CD14-positive monocyte (primary cell): ENCODE measurements around the gene OPN1SW. TPM values are rescaled to one million over a fixed set of nuclear protein-coding genes. Genes with fewer than 3 reads are reported as not detected.

Source experiments
- DNase-seq, 3 donors: peaks; one replicate each; pipeline ENCODE4 v3.0.0-alpha.2; 2011 to 2022
- H2AFZ ChIP-seq: 2 replicates; pipeline ENCODE4 v1.6.0; 2012; ENCODE audit warnings: mild to moderate bottlenecking, low read depth, low read length, inconsistent platforms; ENCODE audit not compliant: insufficient read depth, poor library complexity, severe bottlenecking
- H3K27ac ChIP-seq, 2 donors: 1 replicate in 1 of 2; 2 replicates in 1 of 2; pipeline ENCODE4 v1.5.1; 2012 to 2013; ENCODE audit warnings: low read length in 2 of 2, control low read depth in 1 of 2, inconsistent platforms in 1 of 2, low read depth in 1 of 2, mild to moderate bottlenecking in 1 of 2
- H3K27me3 ChIP-seq, 2 donors: one replicate each; pipeline versions ENCODE4 v1.6.0 to v1.6.1; 2011 to 2013; ENCODE audit warnings: low read length in 2 of 2; ENCODE audit not compliant: control insufficient read depth in 2 of 2, insufficient read depth in 2 of 2
- H3K36me3 ChIP-seq, 2 donors: replicated peaks in 1 of 2; 1 replicate in 1 of 2; 2 replicates in 1 of 2; pipeline versions ENCODE4 v1.5.1 to v1.6.1; 2012 to 2013; ENCODE audit warnings: low read length in 2 of 2, control low read depth in 1 of 2, inconsistent platforms in 1 of 2, mild to moderate bottlenecking in 1 of 2; ENCODE audit not compliant: insufficient read depth in 2 of 2, control insufficient read depth in 1 of 2
- H3K4me1 ChIP-seq, 2 donors: 1 replicate in 1 of 2; 2 replicates in 1 of 2; pipeline versions ENCODE4 v1.5.1 to v1.6.1; 2012 to 2013; ENCODE audit warnings: low read length in 2 of 2, control low read depth in 1 of 2, inconsistent platforms in 1 of 2, mild to moderate bottlenecking in 1 of 2, moderate library complexity in 1 of 2; ENCODE audit not compliant: insufficient read depth in 2 of 2, control insufficient read depth in 1 of 2
- H3K4me2 ChIP-seq: replicated peaks from 2 replicates; pipeline ENCODE3; 2012; ENCODE audit warnings: low read length, moderate library complexity, mild to moderate bottlenecking; ENCODE audit not compliant: poor library complexity, severe bottlenecking; ENCODE audit errors: extremely low read depth
- H3K4me3 ChIP-seq, 3 experiments: fragments of 200-600 bp in 1 of 3; sonication (generic) in 1 of 3; replicated peaks in 1 of 3; 1 replicate in 2 of 3; 2 replicates in 1 of 3; pipeline ENCODE4 v1.5.1; 2011 to 2013; ENCODE audit warnings: low read length in 3 of 3, mild to moderate bottlenecking in 3 of 3, control low read depth in 2 of 3, low read depth in 2 of 3, inconsistent platforms in 1 of 3, moderate library complexity in 1 of 3
- H3K79me2 ChIP-seq: 2 replicates; pipeline ENCODE4 v1.6.0; 2012; ENCODE audit warnings: mild to moderate bottlenecking, control low read depth, inconsistent platforms, low read length, moderate library complexity; ENCODE audit not compliant: insufficient read depth
- H3K9ac ChIP-seq: 2 replicates; pipeline ENCODE4 v1.6.0; 2017; ENCODE audit warnings: low read length, mild to moderate bottlenecking; ENCODE audit not compliant: insufficient read depth, poor library complexity, severe bottlenecking
- H3K9me3 ChIP-seq, 2 donors: replicated peaks in 1 of 2; 1 replicate in 1 of 2; 2 replicates in 1 of 2; pipeline versions ENCODE4 v1.5.1 to v1.6.1; 2012 to 2013; ENCODE audit warnings: low read length in 2 of 2, control low read depth in 1 of 2; ENCODE audit not compliant: control insufficient read depth in 1 of 2, insufficient read depth in 1 of 2
- H4K20me1 ChIP-seq: 2 replicates; pipeline ENCODE4 v1.6.0; 2012; ENCODE audit warnings: mild to moderate bottlenecking, low read length, control low read depth, moderate library complexity; ENCODE audit not compliant: insufficient read depth
- H3K27ac Mint-ChIP-seq, 7 donors: one replicate each; pipeline ENCODE4 v1.8.0; 2020; ENCODE audit warnings: mild to moderate bottlenecking in 7 of 7, mixed read lengths in 7 of 7, moderate library complexity in 6 of 7, inconsistent platforms in 2 of 7
- H3K27me3 Mint-ChIP-seq, 3 donors: one replicate each; pipeline ENCODE4 v1.8.0; 2021 to 2022; ENCODE audit warnings: low read depth in 3 of 3, mild to moderate bottlenecking in 3 of 3, mixed read lengths in 3 of 3, moderate library complexity in 3 of 3, inconsistent platforms in 1 of 3
- H3K36me3 Mint-ChIP-seq, 2 donors: one replicate each; pipeline ENCODE4 v1.8.0; 2020; ENCODE audit warnings: mixed read lengths in 2 of 2, inconsistent platforms in 1 of 2, mild to moderate bottlenecking in 1 of 2
- H3K4me1 Mint-ChIP-seq: one replicate; pipeline ENCODE4 v1.8.0; 2020; ENCODE audit warnings: mild to moderate bottlenecking, mixed read lengths
- H3K4me3 Mint-ChIP-seq, 2 donors: one replicate each; pipeline ENCODE4 v1.8.0; 2020; ENCODE audit warnings: mild to moderate bottlenecking in 2 of 2, mixed read lengths in 2 of 2, moderate library complexity in 1 of 2
- H3K9me3 Mint-ChIP-seq, 7 donors: one replicate each; pipeline ENCODE4 v1.8.0; 2020 to 2022; ENCODE audit warnings: mixed read lengths in 7 of 7, mild to moderate bottlenecking in 6 of 7, moderate library complexity in 6 of 7, inconsistent platforms in 2 of 7
- CTCF ChIP-seq: fragments of 200-600 bp; IDR thresholded peaks from one replicate; pipeline ENCODE4 v1.8.0; 2022; ENCODE audit warnings: antibody characterized with exemption, mild to moderate bottlenecking
- whole genome bisulfite sequencing: methylation state at CpG from one replicate; pipeline ENCODE4 v1.1.5; 2013; ENCODE audit warnings: missing lambda C conversion rate; ENCODE audit not compliant: insufficient coverage; 5-methylcytosine and 5-hydroxymethylcytosine counted together
- intact Hi-C, 2 donors: fragments of 100-400 bp; cut with micrococcal nuclease; formaldehyde crosslinking; loops; one replicate each; pipeline versions ENCODE4 v1.15.0 to v1.15.1; 2023
- polyA plus RNA-seq, 3 donors: library from polyadenylated mRNA; depleted of rRNA in 1 of 3; unstranded in 2 of 3; stranded (reverse) in 1 of 3; fragments of 300-500 nt in 2 of 3; fragments of >200 nt in 1 of 3; fragmentation: Illumina TruSeq in 2 of 3; gene quantifications; 1 replicate in 2 of 3; 2 replicates in 1 of 3; pipeline ENCODE4 v1.2.3, GENCODE V29; 2012 to 2021

Gene OPN1SW
- polyA plus RNA-seq, 3 donors, result not detected

- Mint-ChIP-seq H3K27ac (no peak overlapping the region), H3K4me1 (no peaks in the 10 kb centered on the region), H3K9me3 (peaks cover 0 to 3% (median 0%) of the 10 kb centered on the region in 7 donors), H3K4me3 (no peak overlapping the region), H3K36me3 (no peaks in the 10 kb centered on the region), H3K27me3 (no peaks in the 10 kb centered on the region)
- 50% methylated on average over 2 of the region's 2 CpGs for WGBS
- no peak for TF ChIP-seq CTCF
- Histone ChIP-seq H3K4me3 (no peak overlapping the region), H3K79me2 (no peaks in the 10 kb centered on the region), H3K9ac (no peak overlapping the region), H3K4me1 (peaks cover 17 to 18% of the 10 kb centered on the region in 2 donors), H2AFZ (no peak overlapping the region), H3K4me2 (no peak overlapping the region), H3K27ac (no peak overlapping the region), H3K36me3 (no peaks in the 10 kb centered on the region), H4K20me1 (no peaks in the 10 kb centered on the region), H3K9me3 (no peaks in the 10 kb centered on the region), H3K27me3 (no peaks in the 10 kb centered on the region)
- no peak for DNase-seq
- intact Hi-C loops, result no loop called here
These were observed 42.3 kb downstream of the OPN1SW start for GRCh38 chr7:128733278-128733645.

DNA sequence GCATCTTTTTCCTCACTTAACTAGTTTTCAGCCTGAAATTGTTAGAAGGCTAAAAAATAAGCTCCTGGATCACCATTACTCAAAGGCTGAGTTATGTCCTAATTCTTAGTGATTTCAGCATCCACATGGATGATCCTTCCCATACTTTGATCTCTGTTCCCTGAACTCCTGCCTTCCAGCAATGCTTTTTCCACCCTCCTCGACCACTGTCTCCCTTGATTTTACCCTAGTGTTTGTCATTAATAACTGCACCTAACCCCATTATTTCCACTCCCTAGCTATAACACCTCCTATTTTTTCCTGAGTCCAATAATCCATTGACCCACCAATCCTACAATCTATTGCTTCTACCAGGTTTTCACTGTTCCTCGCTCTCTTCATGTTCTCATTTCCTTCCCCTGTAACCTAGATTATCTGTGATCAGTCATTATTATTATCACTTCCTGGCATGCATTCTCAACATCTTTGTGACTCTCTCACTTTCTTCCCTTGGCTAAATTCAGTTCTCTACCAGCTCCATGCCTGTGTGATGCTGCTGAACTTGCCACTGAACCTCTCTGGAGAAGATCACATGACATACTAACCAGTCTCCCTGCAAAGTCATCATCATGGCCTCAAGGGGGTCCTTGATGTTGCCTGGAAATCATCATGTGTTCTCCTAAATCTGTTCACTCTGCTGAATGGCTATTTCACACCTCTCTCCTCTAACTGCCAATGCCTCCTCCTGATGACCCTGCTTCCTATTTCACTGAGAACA, 42.9 kb downstream of the OPN1SW start:
- intact Hi-C loops, result no loop called here
- no peaks in the 10 kb centered on the region for H3K4me1 Mint-ChIP-seq
- H3K9ac ChIP-seq, result no peak overlapping the region
- H3K9me3 Mint-ChIP-seq, result peaks cover 0 to 3% (median 0%) of the 10 kb centered on the region in 7 donors
- no peak overlapping the region for H3K4me3 ChIP-seq
- H3K9me3 ChIP-seq, result no peaks in the 10 kb centered on the region
- no peak overlapping the region for H3K4me3 Mint-ChIP-seq
- no peaks in the 10 kb centered on the region for H3K36me3 Mint-ChIP-seq
- H3K4me1 ChIP-seq, result peaks cover 17 to 18% of the 10 kb centered on the region in 2 donors
- H3K27me3 Mint-ChIP-seq, result no peaks in the 10 kb centered on the region
- H3K36me3 ChIP-seq, result no peaks in the 10 kb centered on the region
- WGBS, result 83% methylated on average over 2 of the region's 2 CpGs
- TF ChIP-seq CTCF, result no peak
- H4K20me1 ChIP-seq, result no peaks in the 10 kb centered on the region
- H3K27ac Mint-ChIP-seq, result no peak overlapping the region
- no peak overlapping the region for H3K4me2 ChIP-seq
- H2AFZ ChIP-seq, result no peak overlapping the region
- no peaks in the 10 kb centered on the region for H3K79me2 ChIP-seq
- DNase-seq, result no peak
- H3K27ac ChIP-seq, result no peak overlapping the region
- no peaks in the 10 kb centered on the region for H3K27me3 ChIP-seq
